Nephron progenitor cell (in vitro differentiated cells): Measurements from ENCODE around the gene OR2B2.

Experiments
- DNase-seq: peaks from one replicate; pipeline ENCODE4 v3.0.0; 2021
- H3K27ac Mint-ChIP-seq: 2 replicates; pipeline ENCODE4 v1.8.0; 2021; ENCODE audit warnings: mild to moderate bottlenecking, moderate library complexity, mixed read lengths
- H3K27me3 Mint-ChIP-seq: 2 replicates; pipeline ENCODE4 v1.8.0; 2021; ENCODE audit warnings: mild to moderate bottlenecking, low read depth, mixed read lengths; ENCODE audit not compliant: poor library complexity
- H3K36me3 Mint-ChIP-seq: 2 replicates; pipeline ENCODE4 v1.8.0; 2021; ENCODE audit warnings: low read depth, mixed read lengths
- H3K4me1 Mint-ChIP-seq: 2 replicates; pipeline ENCODE4 v1.8.0; 2021; ENCODE audit warnings: mixed read lengths
- H3K4me3 Mint-ChIP-seq: 2 replicates; pipeline ENCODE4 v1.8.0; 2021; ENCODE audit warnings: mild to moderate bottlenecking, moderate library complexity, mixed read lengths
- H3K9me3 Mint-ChIP-seq: 2 replicates; pipeline ENCODE4 v1.8.0; 2021; ENCODE audit warnings: mild to moderate bottlenecking, moderate library complexity, mixed read lengths
- TF ChIP-seq, protein P1 (sequence below): fragments of 200-600 bp; sonication (generic); IDR thresholded peaks from 2 replicates; pipeline ENCODE4 v1.5.0; 2021; ENCODE audit warnings: antibody characterized with exemption

Gene OR2B2

DNA sequence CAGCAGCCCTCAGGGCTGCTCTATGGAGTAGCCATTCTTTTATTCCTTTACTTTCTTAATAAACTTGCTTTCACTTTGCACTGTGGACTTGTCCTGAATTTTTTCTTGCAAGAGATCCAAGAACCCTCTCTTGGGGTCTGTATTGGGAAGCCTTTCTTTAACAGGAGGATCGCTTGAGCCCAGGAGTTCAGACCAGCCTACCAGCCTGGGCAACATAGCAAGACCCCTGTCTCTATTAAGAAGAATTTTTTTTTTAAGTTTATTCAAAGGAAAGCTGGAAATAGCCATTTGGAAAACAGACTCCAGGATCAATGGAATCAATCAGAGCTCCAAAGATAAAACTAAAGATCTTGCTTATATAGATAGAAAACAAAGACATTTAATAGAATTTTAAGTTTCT, 29.1 kb downstream of the OR2B2 start:
- DNase-seq: no peak
- Mint-ChIP-seq H3K27me3 (no peaks in the 10 kb centered on the region), H3K4me1 (peaks cover 22% of the 10 kb centered on the region), H3K27ac (no peak overlapping the region), H3K9me3 (peaks cover 8% of the 10 kb centered on the region), H3K36me3 (no peaks in the 10 kb centered on the region), H3K4me3 (no peak overlapping the region)
- TF ChIP-seq, protein P1, sequence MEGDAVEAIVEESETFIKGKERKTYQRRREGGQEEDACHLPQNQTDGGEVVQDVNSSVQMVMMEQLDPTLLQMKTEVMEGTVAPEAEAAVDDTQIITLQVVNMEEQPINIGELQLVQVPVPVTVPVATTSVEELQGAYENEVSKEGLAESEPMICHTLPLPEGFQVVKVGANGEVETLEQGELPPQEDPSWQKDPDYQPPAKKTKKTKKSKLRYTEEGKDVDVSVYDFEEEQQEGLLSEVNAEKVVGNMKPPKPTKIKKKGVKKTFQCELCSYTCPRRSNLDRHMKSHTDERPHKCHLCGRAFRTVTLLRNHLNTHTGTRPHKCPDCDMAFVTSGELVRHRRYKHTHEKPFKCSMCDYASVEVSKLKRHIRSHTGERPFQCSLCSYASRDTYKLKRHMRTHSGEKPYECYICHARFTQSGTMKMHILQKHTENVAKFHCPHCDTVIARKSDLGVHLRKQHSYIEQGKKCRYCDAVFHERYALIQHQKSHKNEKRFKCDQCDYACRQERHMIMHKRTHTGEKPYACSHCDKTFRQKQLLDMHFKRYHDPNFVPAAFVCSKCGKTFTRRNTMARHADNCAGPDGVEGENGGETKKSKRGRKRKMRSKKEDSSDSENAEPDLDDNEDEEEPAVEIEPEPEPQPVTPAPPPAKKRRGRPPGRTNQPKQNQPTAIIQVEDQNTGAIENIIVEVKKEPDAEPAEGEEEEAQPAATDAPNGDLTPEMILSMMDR: no peak

DNA sequence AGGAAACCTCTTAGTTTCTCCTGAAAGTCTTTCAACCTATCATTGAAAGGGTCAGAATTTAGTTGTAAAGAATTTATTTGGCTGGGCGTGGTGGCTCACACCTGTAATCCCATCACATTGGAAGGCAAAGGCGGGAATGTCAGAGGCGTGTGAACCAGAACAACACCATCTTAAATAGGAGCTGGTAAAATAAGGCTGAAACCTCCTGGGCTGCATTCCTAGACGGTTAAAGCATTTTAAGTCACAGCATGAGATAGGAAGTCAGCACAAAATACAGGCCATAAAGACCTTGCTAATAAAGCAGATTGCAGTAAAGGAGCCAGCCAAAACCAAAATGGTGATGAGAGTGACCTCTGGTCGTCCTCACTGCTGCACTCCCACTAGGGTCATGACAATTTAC, 29.6 kb downstream of the OR2B2 start:
- Mint-ChIP-seq H3K9me3 (peaks cover 8% of the 10 kb centered on the region), H3K27ac (no peak overlapping the region), H3K27me3 (no peaks in the 10 kb centered on the region), H3K36me3 (no peaks in the 10 kb centered on the region), H3K4me1 (peaks cover 18% of the 10 kb centered on the region), H3K4me3 (no peak overlapping the region)
- no peak for DNase-seq
- TF ChIP-seq, protein P1: no peak

DNA sequence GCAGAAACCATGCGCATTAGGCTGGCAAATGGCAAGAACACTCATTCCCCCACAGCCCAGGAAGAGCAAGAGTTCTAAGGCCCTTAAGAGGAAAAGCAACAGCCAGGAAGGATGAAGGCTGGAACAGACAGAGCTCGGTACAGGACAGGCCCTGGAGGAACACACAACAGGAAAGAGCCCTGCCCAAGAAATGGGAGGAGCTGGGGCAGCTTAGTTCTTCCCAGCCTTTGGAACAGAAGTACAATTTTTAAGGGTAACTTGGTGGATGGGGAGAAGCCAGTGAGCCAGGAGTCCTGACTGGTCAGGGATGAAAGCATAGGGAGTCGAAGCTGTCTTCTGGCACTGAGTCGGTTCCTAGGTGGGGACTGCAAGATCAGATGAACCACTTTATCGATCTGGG, 32.4 kb downstream of the OR2B2 start:
- DNase-seq: no peak
- Mint-ChIP-seq H3K36me3 (no peaks in the 10 kb centered on the region), H3K27me3 (no peaks in the 10 kb centered on the region), H3K4me3 (no peak overlapping the region), H3K4me1 (peaks cover 23% of the 10 kb centered on the region), H3K9me3 (peaks cover 4% of the 10 kb centered on the region), H3K27ac (peak overlapping the region; percentile 55)
- TF ChIP-seq, protein P1: no peak

DNA sequence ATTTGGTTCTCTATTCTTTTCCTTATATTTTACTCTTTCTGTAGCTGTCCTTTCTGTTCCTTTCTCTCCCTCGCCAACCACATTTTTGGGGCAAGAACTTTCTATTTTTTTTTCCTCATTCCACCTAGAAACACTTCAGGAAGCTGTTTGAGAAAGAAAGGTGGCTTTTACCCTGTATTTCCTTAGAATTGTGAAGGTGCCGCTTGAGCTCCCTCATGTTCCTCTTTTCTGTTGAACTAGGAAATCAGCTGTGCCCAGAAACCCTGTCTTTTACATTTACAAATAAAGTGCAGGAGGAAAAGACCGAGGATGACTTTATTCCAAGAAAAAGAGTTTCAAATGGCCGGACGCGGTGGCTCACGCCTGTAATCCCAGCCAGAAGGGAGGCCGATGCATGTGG, 38.2 kb downstream of the OR2B2 start:
- H3K9me3 Mint-ChIP-seq: peaks cover 14% of the 10 kb centered on the region
- H3K27ac Mint-ChIP-seq: peak overlapping the region; percentile 33
- H3K36me3 Mint-ChIP-seq: no peaks in the 10 kb centered on the region
- H3K4me3 Mint-ChIP-seq: peak overlapping the region; percentile 91
- no peak for DNase-seq
- H3K4me1 Mint-ChIP-seq: peaks cover 61% of the 10 kb centered on the region
- peaks cover 6% of the 10 kb centered on the region for H3K27me3 Mint-ChIP-seq
- TF ChIP-seq, protein P1: no peak

DNA sequence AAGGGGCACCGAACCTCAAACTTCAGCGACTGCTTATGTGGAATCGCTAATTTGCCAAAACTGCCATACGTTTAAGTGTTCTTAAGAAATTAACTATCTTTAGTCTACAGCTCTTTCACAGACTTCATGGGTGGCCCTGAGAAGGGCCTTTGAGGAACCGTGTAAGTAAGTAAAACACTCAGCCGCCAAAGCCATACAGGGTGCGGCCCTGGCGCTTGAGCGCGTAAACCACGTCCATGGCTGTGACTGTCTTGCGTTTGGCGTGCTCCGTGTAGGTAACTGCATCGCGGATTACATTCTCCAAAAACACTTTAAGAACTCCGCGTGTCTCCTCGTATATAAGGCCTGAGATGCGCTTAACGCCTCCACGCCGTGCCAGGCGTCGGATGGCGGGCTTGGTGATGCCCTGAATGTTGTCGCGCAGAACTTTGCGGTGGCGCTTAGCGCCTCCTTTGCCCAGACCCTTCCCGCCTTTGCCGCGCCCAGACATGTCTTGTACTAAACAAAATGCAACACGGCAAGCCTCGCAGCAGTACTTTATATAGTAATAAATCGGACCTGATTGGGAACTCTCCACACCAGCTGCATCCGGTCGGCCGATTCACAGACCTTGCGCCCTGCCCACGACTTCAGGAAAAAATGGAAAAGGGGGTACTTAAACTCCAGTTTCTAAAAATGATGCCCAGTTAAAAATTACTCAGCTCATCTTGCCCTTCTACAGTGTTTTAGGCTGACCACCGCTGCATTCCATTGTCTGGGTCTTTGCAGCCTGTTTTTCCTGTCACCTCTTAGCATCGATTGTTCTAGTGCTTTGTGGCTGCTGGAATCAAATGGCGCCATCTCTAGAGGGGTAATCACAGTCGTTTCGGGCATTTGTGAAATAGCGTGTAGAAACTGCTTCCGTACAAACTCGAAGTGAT, 38.9 kb downstream of the OR2B2 start:
- H3K4me3 Mint-ChIP-seq: peak overlapping the region; percentile 91
- H3K36me3 Mint-ChIP-seq: no peaks in the 10 kb centered on the region
- peaks cover 6% of the 10 kb centered on the region for H3K27me3 Mint-ChIP-seq
- DNase-seq: peak; percentile 44
- H3K27ac Mint-ChIP-seq: peak overlapping the region; percentile 33
- TF ChIP-seq, protein P1: no peak
- peaks cover 61% of the 10 kb centered on the region for H3K4me1 Mint-ChIP-seq
- H3K9me3 Mint-ChIP-seq: peaks cover 14% of the 10 kb centered on the region

DNA sequence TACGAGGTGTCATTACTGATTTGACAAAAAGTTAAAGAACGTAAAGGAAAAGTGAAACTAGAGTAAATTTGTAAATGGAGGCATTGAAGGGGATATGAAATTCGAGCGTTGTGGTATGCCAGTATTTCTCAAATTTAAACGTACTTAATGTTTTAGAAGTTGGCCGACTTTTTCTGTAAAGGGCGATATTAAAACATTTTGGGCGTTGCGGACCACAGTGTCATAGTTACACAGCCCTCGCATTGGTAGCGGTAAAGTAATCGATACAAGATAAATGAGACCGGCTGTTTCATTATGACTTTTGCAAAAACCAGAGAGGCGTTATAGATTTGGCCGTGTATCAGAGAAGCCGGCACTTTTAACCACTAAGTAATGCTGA, 39.6 kb downstream of the OR2B2 start:
- no peak for DNase-seq
- Mint-ChIP-seq H3K27ac (peak overlapping the region; percentile 99), H3K9me3 (peaks cover 14% of the 10 kb centered on the region), H3K36me3 (no peaks in the 10 kb centered on the region), H3K4me3 (peak overlapping the region; percentile 91), H3K4me1 (peaks cover 62% of the 10 kb centered on the region), H3K27me3 (peaks cover 6% of the 10 kb centered on the region)
- TF ChIP-seq, protein P1: no peak
